Thyroid gland (tissue), 4 donors: ENCODE measurements around the gene ECSIT.

Experiments
- CTCF ChIP-seq, 6 experiments: fragments of 200-600 bp in 3 of 6; fragments of 450-650 bp in 3 of 6; sonication (generic) in 3 of 6; IDR thresholded peaks; one replicate each; pipeline ENCODE4 v1.5.1; 2016 to 2019; ENCODE audit warnings: antibody characterized with exemption in 6 of 6, mild to moderate bottlenecking in 2 of 6, inconsistent platforms in 1 of 6, moderate library complexity in 1 of 6
- POLR2A ChIP-seq, 2 donors: fragments of 450-650 bp; IDR thresholded peaks; one replicate each; pipeline ENCODE4 v1.6.1; 2017; ENCODE audit warnings: antibody characterized with exemption in 2 of 2, mild to moderate bottlenecking in 2 of 2, moderate library complexity in 1 of 2

DNA sequence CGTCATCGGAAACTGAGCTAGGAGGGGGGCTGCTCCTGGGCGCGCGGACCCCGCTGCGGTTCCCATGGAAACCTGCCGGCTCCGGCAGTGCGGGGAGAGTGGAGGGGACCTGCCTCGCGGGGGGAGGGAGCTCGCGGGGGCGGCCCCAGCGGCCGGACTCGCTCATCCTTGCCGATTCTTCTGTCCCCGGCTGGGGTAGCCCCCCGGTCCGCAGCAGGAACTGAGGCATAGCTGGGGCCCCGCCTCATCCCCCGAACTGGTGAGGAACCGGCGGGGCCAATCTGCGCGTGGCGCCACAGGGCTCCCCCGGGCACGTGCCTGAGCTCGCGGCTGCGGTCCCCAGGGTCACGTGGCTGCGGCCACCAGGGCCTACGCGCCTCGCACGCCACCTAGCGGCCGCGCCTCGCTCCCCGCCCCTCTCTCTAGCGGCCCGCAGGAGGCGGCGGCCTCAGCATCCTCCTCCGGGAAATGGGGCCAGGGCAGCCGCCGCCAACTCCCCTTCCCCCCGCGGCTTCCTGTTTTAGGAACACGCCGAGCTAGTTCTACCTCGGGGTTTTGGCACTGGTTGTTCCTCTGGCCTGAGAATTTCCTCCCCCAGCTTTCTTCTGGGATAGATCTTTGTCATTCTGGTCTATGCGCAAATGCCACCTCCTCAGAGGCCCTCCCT lies 46.4 kb downstream of the ECSIT start:
- TF ChIP-seq POLR2A (IDR thresholded peaks at IDR 0.05) (no peak), CTCF (IDR thresholded peaks at IDR 0.05) (peak; percentile 58 to 96 (median 94))
